GM21390 (cell line): Measurements from ENCODE around the gene TCERG1.

ENCODE experiments used
- ATAC-seq: cut with Tn5 transposase; IDR thresholded peaks from one replicate; pipeline ENCODE4 v1.9.1; 2021; ENCODE audit not compliant: unreplicated experiment

Gene TCERG1

GRCh38 chr5:146446861-146447733, at the start of gene TCERG1:
Gene TCERG1, plus strand, starts transcription at chr5:146447333. Its CDS starts 17 bp downstream, at chr5:146447350.
- ATAC-seq = peak; percentile 94

GRCh38 chr5:146398826-146399225, 48.3 kb upstream of the TCERG1 start:
- ATAC-seq = no peak

GRCh38 chr5:146399481-146399880, 47.7 kb upstream of the TCERG1 start:
- no peak for ATAC-seq

GRCh38 chr5:146400201-146400600, 46.9 kb upstream of the TCERG1 start:
- no peak for ATAC-seq

GRCh38 chr5:146401021-146401420, 46.1 kb upstream of the TCERG1 start:
- no peak for ATAC-seq

GRCh38 chr5:146402949-146403348, 44.2 kb upstream of the TCERG1 start:
- ATAC-seq = no peak

GRCh38 chr5:146409054-146409671, 38.0 kb upstream of the TCERG1 start:
- no peak for ATAC-seq

GRCh38 chr5:146410272-146410671, 36.9 kb upstream of the TCERG1 start:
- ATAC-seq = no peak

GRCh38 chr5:146419696-146420095, 27.4 kb upstream of the TCERG1 start:
- no peak for ATAC-seq

- no peak for ATAC-seq
Observed at GRCh38 chr5:146425023-146425422, 22.1 kb upstream of the TCERG1 start.

- ATAC-seq = no peak
Observed at GRCh38 chr5:146426305-146426704, 20.8 kb upstream of the TCERG1 start.

GRCh38 chr5:146426853-146427618, 20.1 kb upstream of the TCERG1 start:
- no peak for ATAC-seq

- no peak for ATAC-seq
Observed at GRCh38 chr5:146427619-146427997, 19.5 kb upstream of the TCERG1 start.

GRCh38 chr5:146428658-146429057, 18.5 kb upstream of the TCERG1 start:
- ATAC-seq = no peak

GRCh38 chr5:146440353-146440752, 6.8 kb upstream of the TCERG1 start:
- ATAC-seq = no peak

- no peak for ATAC-seq
Observed at GRCh38 chr5:146440870-146441495, 6.2 kb upstream of the TCERG1 start.

- no peak for ATAC-seq
Observed at GRCh38 chr5:146441896-146442295, 5.2 kb upstream of the TCERG1 start.

- peak; percentile 15 for ATAC-seq
Observed at GRCh38 chr5:146447734-146448380, 724 bp downstream of the TCERG1 start.

GRCh38 chr5:146448783-146449519, 1.8 kb downstream of the TCERG1 start:
- ATAC-seq = no peak

GRCh38 chr5:146450002-146450401, 2.9 kb downstream of the TCERG1 start:
- no peak for ATAC-seq
